ENCODE measurements around the gene TFPI.

The TFPI gene

GRCh38 chr2:187424146-187424545, 130.1 kb downstream of the TFPI start:
- FAIRE-seq (no peak), DNase-seq (ENCODE audit: insufficient read length, low spot score) (no peak)
- no peak for TF ChIP-seq CTCF (IDR thresholded peaks at IDR 0.05; ENCODE audit: insufficient read depth, missing control alignments)

GRCh38 chr2:187422282-187422681, 132.0 kb downstream of the TFPI start:
- FAIRE-seq (no peak), DNase-seq (ENCODE audit: insufficient read length, low spot score) (no peak)
- no peak for TF ChIP-seq CTCF (IDR thresholded peaks at IDR 0.05; ENCODE audit: insufficient read depth, missing control alignments)

- DNase-seq (ENCODE audit: insufficient read length, low spot score) = no peak
- no peak for FAIRE-seq
- no peak for TF ChIP-seq CTCF (IDR thresholded peaks at IDR 0.05; ENCODE audit: insufficient read depth, missing control alignments)
Measured at GRCh38 chr2:187421519-187421918, 132.7 kb downstream of the TFPI start.

- no peak for TF ChIP-seq CTCF (IDR thresholded peaks at IDR 0.05; ENCODE audit: insufficient read depth, missing control alignments)
- no peak for FAIRE-seq
- DNase-seq (ENCODE audit: insufficient read length, low spot score) = no peak
Measured at GRCh38 chr2:187419808-187420207, 134.4 kb downstream of the TFPI start.

GRCh38 chr2:187415449-187415848, 138.8 kb downstream of the TFPI start:
- TF ChIP-seq CTCF (IDR thresholded peaks at IDR 0.05; ENCODE audit: insufficient read depth, missing control alignments) = no peak
- FAIRE-seq = no peak
- DNase-seq (ENCODE audit: insufficient read length, low spot score) = no peak

Data from D721Med (cell line).